CD4-positive, alpha-beta T cell treated with Interleukin-21 for 1 hour (primary cell): ENCODE data around the gene XYLT1.
"Not testable (repeated sequence)": the region's sequence is repeated elsewhere in the genome, so short reads cannot be mapped to it uniquely, and the experiment has no call there.

Source experiments
- DNase-seq: peaks from one replicate; pipeline ENCODE4 v3.0.0-alpha.2; 2020

Gene XYLT1

GRCh38 chr16:17350207-17350606, 120.6 kb downstream of the XYLT1 start:
- no peak for DNase-seq

- no peak for DNase-seq
Observed at GRCh38 chr16:17348826-17349225, 121.9 kb downstream of the XYLT1 start.

- DNase-seq, result no peak
Observed at GRCh38 chr16:17348042-17348783, 122.5 kb downstream of the XYLT1 start.

GRCh38 chr16:17347624-17348023, 123.1 kb downstream of the XYLT1 start:
- no peak for DNase-seq

GRCh38 chr16:17346621-17347569, 123.9 kb downstream of the XYLT1 start:
- no peak for DNase-seq

GRCh38 chr16:17345043-17345442, 125.7 kb downstream of the XYLT1 start:
- no peak for DNase-seq

GRCh38 chr16:17343728-17344127, 127.0 kb downstream of the XYLT1 start:
- DNase-seq, result peak; percentile 40

- DNase-seq, result peak; percentile 59
Observed at GRCh38 chr16:17343028-17343427, 127.7 kb downstream of the XYLT1 start.

- no peak for DNase-seq
Observed at GRCh38 chr16:17342031-17342430, 128.7 kb downstream of the XYLT1 start.

- DNase-seq, result no peak
Observed at GRCh38 chr16:17340804-17341203, 130.0 kb downstream of the XYLT1 start.

- no peak for DNase-seq
Observed at GRCh38 chr16:17339764-17340541, 130.8 kb downstream of the XYLT1 start.

GRCh38 chr16:17338244-17338643, 132.5 kb downstream of the XYLT1 start:
- DNase-seq, result no peak

GRCh38 chr16:17336530-17336900, 134.2 kb downstream of the XYLT1 start:
- no peak for DNase-seq

GRCh38 chr16:17335826-17336529, 134.8 kb downstream of the XYLT1 start:
- no peak for DNase-seq

- not testable (repeated sequence) for DNase-seq
Observed at GRCh38 chr16:17335406-17335805, 135.4 kb downstream of the XYLT1 start.

- no peak for DNase-seq
Observed at GRCh38 chr16:17334096-17334495, 136.7 kb downstream of the XYLT1 start.

- DNase-seq, result no peak
Observed at GRCh38 chr16:17333229-17333628, 137.5 kb downstream of the XYLT1 start.

- no peak for DNase-seq
Observed at GRCh38 chr16:17331991-17332390, 138.8 kb downstream of the XYLT1 start.

- no peak for DNase-seq
Observed at GRCh38 chr16:17331071-17331607, 139.6 kb downstream of the XYLT1 start.

GRCh38 chr16:17330044-17330443, 140.7 kb downstream of the XYLT1 start:
- no peak for DNase-seq

GRCh38 chr16:17329391-17329790, 141.4 kb downstream of the XYLT1 start:
- no peak for DNase-seq

- DNase-seq, result no peak
Observed at GRCh38 chr16:17328932-17329331, 141.8 kb downstream of the XYLT1 start.
